GM19193 (cell line): ENCODE data around the gene LRRTM4.

Experiments used
- POLR2A ChIP-seq: IDR thresholded peaks from 4 replicates; pipeline ENCODE4 v1.6.1; 2011; ENCODE audit not compliant: insufficient read depth, insufficient read length; ENCODE audit errors: extremely low read depth

LRRTM4 gene

DNA sequence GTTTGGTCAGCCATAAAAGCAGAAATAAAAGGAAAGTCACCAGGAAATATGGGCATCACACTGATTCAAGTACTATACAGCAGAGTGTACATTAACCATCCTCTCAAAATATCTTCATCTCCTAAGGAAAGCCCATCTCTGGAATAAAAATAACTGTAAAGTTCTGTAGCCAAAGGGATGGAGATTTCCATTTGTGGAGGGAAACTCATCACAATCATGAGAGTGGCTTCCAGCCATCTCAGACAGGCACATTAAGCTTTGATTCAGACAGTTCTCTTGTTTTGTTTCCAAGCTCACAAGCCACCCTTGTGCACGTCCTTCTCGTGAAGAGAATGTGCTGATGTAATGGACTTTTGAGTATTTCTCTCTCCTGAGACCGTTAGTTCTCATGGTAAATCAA is 695.5 kb downstream of the LRRTM4 start:
- TF ChIP-seq POLR2A: no peak

DNA sequence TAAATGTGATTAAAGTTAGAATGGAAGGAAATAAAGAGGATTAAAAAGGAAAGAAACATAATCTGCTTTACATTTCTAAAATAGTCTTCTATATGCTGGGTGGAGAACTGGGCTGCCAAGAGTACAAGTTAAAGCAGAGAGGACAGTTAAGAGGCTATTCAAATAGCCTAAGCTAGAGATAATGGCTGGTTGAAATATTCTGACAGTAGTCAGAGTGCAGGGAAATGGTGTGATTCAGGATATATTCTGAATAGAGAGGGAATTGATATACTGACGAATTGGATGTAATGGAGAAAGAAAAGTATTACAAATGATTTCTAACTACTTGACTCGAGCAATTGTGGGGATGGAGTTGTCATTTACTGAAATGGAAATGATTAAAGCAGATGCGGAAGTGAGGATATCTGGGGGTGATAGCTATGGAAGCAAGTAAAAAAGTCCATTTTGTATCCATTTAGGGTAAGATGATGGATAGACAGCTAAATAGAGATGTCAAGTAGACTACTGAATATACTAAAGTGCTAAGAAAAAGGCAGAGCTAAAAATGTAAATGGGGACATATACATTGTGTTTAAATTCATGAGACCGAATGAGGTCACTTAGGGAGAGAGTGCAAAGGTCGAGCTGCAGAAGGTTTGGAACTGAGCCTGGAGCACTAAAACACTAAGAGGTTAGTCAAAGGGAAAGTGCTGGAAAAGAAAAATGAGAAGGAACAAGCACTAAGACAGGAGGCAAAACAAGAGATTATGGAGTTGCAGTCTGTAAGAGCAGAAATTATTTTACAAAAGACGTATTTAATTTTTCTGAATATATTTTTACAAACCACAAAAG is 696.8 kb downstream of the LRRTM4 start:
- TF ChIP-seq POLR2A: no peak

DNA sequence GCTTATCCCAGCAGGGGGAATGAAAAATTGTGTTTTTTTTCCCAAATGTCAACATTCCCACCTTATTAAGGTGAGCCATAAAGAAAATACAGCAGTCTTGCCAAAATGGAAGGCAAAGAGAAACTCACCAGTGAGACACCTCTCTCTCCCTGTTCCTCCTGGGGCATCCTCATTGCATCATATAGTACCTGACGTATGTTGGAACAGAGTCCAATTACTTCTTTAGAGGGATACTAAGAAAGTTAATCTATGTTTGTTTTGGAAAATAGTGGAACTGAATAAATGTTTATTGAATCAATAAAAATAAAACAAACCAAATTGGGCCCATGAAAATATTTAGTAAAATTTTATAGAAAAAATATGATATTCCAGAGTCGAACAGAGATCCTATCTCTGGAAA is 700.4 kb downstream of the LRRTM4 start:
- no peak for TF ChIP-seq POLR2A

DNA sequence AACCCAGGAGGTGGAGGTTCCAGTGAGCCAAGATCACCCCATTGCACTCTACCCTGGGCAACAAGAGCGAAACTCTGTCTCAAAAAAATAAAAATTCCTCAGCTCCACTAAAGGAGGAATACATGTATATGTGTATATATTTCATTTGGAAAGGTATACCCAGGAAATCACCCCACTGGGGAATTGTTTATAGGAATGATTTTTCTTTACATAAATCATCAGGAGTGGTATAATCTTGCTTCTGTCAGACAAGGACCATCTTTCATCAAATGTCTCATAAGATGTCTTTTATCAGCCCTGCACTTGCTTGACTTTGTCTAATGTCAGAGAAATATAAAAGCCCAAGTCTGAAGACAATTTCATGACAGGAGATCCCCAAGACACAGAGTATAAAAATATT is 709.1 kb downstream of the LRRTM4 start:
- TF ChIP-seq POLR2A: no peak

DNA sequence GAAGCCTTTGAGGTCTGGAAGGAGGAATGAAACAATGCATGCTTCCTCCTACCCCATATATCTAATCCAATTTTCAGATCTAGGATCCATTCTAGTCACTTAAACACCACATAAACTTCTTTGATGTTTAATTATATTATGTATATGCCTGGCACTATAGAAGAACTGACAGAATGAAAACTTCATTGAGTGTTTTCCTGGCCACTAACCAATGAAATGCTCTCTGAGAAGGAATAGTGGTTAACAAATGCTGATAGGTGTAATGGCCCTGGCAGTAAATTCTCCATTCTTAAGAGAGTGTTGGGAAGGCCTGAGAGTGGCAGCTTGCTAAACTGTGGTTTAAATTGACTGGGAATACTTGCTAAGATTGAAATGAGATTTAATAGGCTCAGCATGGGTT is 710.0 kb downstream of the LRRTM4 start:
- no peak for TF ChIP-seq POLR2A

DNA sequence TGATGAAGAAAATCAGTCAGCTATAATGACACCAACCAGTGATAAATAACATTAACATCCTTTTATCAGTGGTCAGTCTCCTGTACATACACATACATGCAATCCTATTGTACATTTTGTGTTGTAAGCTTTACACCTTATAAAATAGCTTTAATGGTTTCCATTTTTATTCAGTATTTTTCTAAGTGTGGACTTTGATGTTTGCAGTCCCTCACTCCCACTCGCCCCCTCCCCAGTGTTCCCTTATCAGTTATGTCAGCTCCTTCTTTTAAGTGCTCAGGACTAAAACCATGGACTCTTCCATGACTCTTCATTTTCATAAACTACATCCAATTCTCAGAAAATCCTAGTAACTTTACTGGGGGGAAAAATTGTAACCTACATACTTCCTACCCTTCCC is 713.0 kb downstream of the LRRTM4 start:
- TF ChIP-seq POLR2A: no peak

DNA sequence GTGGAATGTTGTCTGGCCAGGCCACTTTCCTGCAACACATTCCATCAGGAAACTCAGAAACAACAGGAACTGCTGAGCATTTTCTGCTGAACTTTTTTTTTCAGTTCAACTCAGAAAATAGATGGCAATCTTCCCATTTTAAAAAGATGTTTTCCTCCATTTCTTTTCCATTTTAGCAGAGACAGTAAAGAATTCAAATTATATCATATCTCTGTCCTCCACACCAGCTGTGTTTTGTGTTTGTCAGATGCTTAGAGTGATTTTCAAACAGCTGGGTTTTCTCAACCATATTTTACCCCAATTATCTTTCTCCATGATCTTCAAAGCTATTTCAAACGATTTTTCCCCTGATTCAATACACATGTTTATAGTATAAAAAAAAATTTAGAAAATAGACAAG is 713.4 kb downstream of the LRRTM4 start:
- no peak for TF ChIP-seq POLR2A

DNA sequence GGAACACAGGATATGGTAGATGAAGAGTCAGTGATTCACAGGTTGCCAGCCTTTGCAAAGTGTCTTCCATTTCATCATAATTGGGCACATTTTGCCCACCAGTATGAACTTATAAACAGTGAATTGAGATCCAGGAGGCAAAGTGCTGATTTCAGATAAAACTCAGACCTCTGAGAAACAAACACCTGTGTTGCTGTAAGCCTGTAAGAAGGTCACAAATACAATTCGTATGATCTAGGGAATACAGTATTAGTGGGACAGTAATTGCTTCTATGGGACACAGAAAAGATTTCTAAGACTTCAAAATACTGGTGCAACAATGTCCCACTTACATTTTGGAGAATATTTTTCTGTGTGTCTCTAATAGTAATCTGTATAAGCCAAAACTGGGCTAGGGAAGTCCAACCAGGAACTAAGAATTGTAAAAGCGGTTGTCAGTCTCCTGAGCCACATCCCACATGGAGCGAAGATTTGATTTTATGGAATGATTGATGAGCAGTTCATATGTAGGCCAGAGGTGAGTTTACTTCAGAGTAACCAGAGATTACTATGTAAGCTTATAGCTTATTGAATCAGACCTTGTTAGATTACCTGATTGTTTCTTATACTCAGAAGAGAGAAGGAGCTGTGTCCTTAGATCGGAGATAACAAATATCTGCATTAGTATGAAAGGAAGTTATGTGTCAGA is 728.4 kb downstream of the LRRTM4 start:
- TF ChIP-seq POLR2A: no peak

DNA sequence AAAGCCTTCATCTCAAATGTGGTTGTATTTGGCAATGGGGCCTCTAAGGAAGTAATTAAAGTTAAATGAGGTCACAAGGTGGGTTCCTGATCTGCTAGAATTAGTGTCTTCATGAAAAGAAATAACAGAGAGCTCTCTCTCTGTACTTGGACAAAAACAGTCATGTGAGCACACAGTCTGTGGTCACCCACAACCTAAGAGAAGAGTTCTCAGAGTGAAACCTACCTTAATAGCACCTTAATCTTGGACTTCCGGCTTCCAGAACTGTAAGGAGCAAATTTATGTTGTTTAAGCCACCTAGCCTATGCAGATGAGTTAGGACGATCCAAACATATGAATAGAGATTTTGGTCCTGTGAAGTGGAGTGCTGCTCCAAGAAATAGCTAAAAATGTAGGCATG is 758.9 kb downstream of the LRRTM4 start:
- TF ChIP-seq POLR2A: no peak

DNA sequence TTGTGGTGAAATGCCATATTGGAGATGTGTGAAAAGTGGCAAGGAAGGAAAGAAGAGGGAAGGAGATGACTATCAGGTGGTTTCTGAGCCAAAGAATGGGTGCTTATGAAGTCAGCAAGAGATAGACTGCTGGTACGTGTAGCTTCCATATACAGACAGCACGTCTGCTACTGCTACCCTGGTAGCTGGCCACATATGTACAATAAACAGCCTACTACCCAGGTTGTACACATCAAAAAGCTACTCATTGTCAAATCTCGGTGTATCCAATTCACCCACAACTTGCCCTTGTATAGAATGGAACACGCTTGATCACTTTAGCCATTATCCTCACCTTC is 761.8 kb downstream of the LRRTM4 start:
- no peak for TF ChIP-seq POLR2A

DNA sequence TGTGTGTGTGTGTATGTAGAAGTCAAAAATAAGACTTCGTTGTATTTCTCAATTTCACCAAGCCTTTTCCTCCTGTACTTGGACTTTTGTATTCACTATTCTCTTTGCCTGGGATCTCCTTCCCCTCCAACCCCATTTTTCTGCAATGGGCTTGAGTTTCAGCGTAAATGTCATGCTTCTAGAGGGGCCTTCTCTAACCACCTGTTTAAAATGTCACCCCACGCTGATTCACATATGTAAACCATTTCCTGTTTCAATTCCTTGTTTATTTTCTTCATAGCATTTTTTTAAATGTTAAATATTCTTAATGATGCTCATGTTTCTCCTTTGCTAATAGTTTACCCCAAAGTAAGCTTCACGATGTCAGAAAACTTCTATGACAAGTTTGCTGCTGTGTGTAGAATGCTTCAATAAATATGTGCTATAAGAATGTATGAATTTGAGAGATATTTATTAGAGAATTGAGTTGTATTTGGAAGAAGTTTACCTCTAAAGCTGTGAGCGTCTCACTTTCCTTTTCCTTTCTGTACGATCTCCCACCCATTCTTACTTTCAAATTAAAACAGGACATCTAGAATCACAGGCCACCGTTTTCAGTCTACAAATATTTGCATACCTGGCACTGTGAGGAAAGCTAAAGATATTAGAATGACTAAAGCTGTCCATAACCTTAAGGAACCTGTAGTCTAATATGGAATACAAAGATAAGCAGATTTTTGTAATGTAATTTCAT is 762.4 kb downstream of the LRRTM4 start:
- no peak for TF ChIP-seq POLR2A

DNA sequence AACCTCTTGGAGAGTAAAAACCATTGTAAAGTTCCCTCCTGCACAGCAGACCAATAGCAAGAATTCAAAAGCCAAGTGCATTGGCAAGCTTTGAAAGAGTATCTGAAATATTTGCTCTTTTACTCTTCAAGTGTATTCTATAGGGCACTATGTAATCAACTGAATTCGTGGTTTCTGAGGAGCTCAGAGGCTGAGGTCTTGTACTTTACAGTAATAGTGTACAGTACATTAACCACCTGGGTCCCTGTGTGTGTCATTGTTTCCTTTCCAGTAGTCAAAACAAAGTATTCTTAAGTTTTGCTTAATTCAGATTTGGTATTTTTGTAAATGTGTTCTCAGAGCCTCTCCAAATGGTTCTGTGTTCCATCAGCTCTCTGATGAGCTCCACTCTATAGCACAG is 769.7 kb downstream of the LRRTM4 start:
- no peak for TF ChIP-seq POLR2A

DNA sequence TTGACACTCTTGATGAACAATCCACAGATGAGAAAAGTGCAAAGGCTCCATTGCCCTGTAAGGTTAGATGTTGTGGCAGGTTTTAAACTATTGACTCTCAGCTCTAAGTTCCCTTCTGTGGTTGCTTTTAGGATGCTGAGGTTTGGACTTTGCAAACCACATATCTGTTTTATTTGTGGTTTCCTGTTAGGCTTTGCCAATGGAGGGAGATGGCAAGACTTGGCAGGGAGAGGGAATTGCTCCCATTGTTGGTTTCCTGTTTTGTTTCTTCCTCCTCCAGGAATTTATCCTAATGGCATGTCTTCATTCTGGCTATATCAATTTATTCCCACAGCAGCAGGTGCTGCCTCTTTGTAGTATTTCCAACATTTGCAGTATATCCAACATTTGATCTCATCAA is 772.3 kb downstream of the LRRTM4 start:
- no peak for TF ChIP-seq POLR2A

DNA sequence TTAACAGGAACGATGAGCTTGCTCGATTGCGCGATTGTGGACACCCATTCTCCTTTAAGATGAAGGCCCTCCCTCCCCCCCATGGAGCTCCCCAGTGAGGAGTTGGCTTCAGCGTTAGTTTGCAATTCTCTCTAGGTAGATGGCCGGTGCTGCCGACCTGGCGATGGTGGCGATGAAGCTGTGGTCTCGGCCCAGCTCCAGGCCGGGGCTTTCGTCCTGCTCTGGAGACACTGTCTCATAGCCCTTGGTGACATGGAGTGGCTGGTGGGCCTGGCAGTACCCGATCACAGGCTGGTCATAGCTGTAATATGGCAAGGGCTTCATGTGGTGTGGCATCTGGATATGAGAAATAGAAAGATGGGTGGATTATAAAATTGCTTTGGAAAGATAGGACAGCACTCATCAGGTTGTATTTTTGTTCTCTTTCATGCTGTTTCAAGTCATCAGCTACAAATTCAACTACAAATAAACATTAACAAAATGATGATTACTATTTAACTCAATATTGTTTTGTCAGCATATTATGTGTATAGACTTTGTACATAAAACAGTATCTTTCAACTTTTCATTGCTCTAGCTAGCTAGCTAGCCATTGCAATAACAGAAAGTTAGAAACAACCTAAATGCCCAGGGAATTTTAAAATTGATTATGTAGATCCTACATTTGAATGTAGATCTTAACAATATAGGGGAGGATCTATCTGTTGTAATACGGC is 773.4 kb downstream of the LRRTM4 start:
- no peak for TF ChIP-seq POLR2A

DNA sequence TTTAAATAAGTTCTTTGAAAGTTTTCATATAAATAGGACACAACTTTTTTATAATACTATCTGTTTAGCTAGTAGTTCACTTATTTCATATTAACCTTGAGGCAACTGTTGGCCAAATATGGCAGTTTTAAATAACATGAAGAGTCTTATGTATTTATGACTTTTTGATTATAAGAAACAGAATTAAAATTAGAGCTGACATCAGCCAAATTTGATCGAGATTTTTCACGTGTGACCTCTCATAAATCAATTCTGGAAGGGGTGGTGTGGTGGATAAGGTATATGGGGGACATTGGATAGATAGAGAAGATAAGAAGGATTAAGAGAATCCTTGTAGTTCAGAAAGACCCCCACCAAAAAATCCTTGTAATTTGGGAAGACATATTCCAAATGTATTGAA is 776.6 kb downstream of the LRRTM4 start:
- no peak for TF ChIP-seq POLR2A
